OCI-LY1 (cell line): ENCODE data around the gene FAM20C.

Experiments used
- H2AFZ ChIP-seq: fragments of 200-600 bp; sonication (generic), shearing (Covaris generic); 2 replicates; pipeline ENCODE4 v1.6.0; 2014; ENCODE audit warnings: antibody characterized with exemption, mild to moderate bottlenecking, low read length
- H3F3A ChIP-seq: fragments of 200-600 bp; sonication (generic), shearing (Covaris generic); 2 replicates; pipeline ENCODE4 v1.6.0; 2014; ENCODE audit warnings: mild to moderate bottlenecking, antibody characterized with exemption, low read length, moderate library complexity; ENCODE audit not compliant: insufficient read depth
- H3K27ac ChIP-seq: fragments of 200-600 bp; sonication (generic); 2 replicates; pipeline ENCODE4 v1.5.1; 2014; ENCODE audit warnings: low read length, mixed run types, mild to moderate bottlenecking, low read depth; ENCODE audit not compliant: poor library complexity, severe bottlenecking
- H3K27me3 ChIP-seq: fragments of 200-600 bp; sonication (generic); 2 replicates; pipeline ENCODE4 v1.6.0; 2014; ENCODE audit warnings: antibody characterized with exemption, mild to moderate bottlenecking, low read length, moderate library complexity; ENCODE audit not compliant: insufficient read depth
- H3K36me3 ChIP-seq: fragments of 200-600 bp; sonication (generic); 2 replicates; pipeline ENCODE4 v1.6.1; 2014; ENCODE audit warnings: mild to moderate bottlenecking, antibody characterized with exemption, low read length, moderate library complexity, mixed read lengths; ENCODE audit not compliant: insufficient read depth
- H3K4me1 ChIP-seq: fragments of 200-600 bp; sonication (generic); 2 replicates; pipeline ENCODE4 v1.5.1; 2014; ENCODE audit warnings: mild to moderate bottlenecking, low read length, moderate library complexity; ENCODE audit not compliant: insufficient read depth, severe bottlenecking
- H3K4me2 ChIP-seq: fragments of 200-600 bp; sonication (generic), shearing (Covaris generic); 2 replicates; pipeline ENCODE4 v1.6.1; 2014; ENCODE audit warnings: low read length
- H3K4me3 ChIP-seq: fragments of 200-600 bp; sonication (generic); 2 replicates; pipeline ENCODE4 v1.5.1; 2014; ENCODE audit warnings: low read length, low read depth, mild to moderate bottlenecking, mixed read lengths; ENCODE audit not compliant: poor library complexity, severe bottlenecking
- H3K79me2 ChIP-seq: fragments of 200-600 bp; shearing (Covaris generic); 2 replicates; pipeline ENCODE4 v1.6.1; 2016; ENCODE audit warnings: mixed run types, low read length, mixed read lengths; ENCODE audit not compliant: insufficient read depth
- H3K9ac ChIP-seq: fragments of 200-600 bp; sonication (generic), shearing (Covaris generic); 2 replicates; pipeline ENCODE4 v1.6.1; 2014; ENCODE audit warnings: mild to moderate bottlenecking, low read length, mixed read lengths
- H3K9me2 ChIP-seq: fragments of 200-600 bp; sonication (generic), shearing (Covaris generic); 2 replicates; pipeline ENCODE4 v1.6.1; 2014; ENCODE audit warnings: low read depth, mild to moderate bottlenecking, low read length, mixed read lengths
- H3K9me3 ChIP-seq: fragments of 200-600 bp; shearing (Covaris generic); 2 replicates; pipeline ENCODE4 v1.6.1; 2014; ENCODE audit warnings: low read length, mixed read lengths
- H4K20me1 ChIP-seq: fragments of 200-600 bp; sonication (generic), shearing (Covaris generic); 2 replicates; pipeline ENCODE4 v1.6.0; 2016; ENCODE audit warnings: mild to moderate bottlenecking, low read length; ENCODE audit not compliant: insufficient read depth
- EZH2 ChIP-seq: fragments of 200-600 bp; sonication (generic), shearing (Covaris generic); IDR thresholded peaks from 2 replicates; pipeline ENCODE4 v1.8.0; 2017; ENCODE audit warnings: borderline replicate concordance, mixed run types, mild to moderate bottlenecking, antibody characterized with exemption, low read length, moderate library complexity, mixed read lengths
- TF ChIP-seq, protein P1 (sequence below): fragments of 200-600 bp; sonication (generic), shearing (Covaris generic); IDR thresholded peaks from 2 replicates; pipeline ENCODE4 v1.5.1; 2017; ENCODE audit warnings: mild to moderate bottlenecking, antibody characterized with exemption, low read length, moderate library complexity, mixed read lengths

The FAM20C gene

DNA sequence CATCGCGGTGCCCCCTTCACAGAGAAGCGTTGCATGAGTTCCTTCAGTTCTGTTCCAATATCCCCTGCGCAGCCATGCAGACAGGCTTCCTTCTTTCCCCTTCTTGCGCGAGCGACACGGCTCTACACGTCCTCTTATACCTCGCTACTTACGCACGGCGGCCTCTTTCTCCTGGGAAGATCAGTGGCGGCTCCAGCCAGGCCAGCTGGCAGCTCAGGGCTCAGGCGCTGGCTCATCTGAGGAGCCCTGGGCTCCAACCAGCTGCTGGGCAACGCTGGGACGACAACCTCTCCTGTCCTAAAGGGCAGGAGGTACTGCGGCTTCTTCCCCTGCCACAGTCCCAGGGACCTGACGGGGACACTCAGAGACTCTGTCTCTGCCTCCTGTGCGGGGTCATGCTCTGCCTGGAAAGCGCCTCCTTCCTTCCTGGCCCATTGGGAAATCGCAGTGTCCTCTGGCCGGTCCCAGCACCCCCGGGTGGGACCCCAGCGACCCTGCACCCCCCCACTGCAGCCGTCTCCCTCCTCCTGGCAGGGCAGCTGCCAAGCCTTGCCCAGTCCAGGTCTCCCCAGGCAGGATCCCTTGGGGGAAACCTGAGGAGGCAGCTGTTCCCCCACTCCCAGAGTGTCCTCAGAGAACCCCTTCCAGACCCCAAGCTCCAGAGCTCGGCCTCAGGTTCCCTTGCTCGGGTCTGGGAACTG is 5.0 kb upstream of the FAM20C start:
- H3K36me3 ChIP-seq = no peaks in the 10 kb centered on the region
- no peaks in the 10 kb centered on the region for H3K9me2 ChIP-seq
- H3K9me3 ChIP-seq = no peaks in the 10 kb centered on the region
- H3K27me3 ChIP-seq = no peaks in the 10 kb centered on the region
- no peak overlapping the region for H3K4me2 ChIP-seq
- H3K4me3 ChIP-seq = no peak overlapping the region
- H4K20me1 ChIP-seq = no peaks in the 10 kb centered on the region
- no peak overlapping the region for H3K9ac ChIP-seq
- no peaks in the 10 kb centered on the region for H3F3A ChIP-seq
- H2AFZ ChIP-seq = no peak overlapping the region
- TF ChIP-seq EZH2 = no peak
- TF ChIP-seq, protein P1, sequence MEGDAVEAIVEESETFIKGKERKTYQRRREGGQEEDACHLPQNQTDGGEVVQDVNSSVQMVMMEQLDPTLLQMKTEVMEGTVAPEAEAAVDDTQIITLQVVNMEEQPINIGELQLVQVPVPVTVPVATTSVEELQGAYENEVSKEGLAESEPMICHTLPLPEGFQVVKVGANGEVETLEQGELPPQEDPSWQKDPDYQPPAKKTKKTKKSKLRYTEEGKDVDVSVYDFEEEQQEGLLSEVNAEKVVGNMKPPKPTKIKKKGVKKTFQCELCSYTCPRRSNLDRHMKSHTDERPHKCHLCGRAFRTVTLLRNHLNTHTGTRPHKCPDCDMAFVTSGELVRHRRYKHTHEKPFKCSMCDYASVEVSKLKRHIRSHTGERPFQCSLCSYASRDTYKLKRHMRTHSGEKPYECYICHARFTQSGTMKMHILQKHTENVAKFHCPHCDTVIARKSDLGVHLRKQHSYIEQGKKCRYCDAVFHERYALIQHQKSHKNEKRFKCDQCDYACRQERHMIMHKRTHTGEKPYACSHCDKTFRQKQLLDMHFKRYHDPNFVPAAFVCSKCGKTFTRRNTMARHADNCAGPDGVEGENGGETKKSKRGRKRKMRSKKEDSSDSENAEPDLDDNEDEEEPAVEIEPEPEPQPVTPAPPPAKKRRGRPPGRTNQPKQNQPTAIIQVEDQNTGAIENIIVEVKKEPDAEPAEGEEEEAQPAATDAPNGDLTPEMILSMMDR = no peak
- H3K27ac ChIP-seq = no peak overlapping the region
- H3K4me1 ChIP-seq = no peaks in the 10 kb centered on the region
- H3K79me2 ChIP-seq = no peaks in the 10 kb centered on the region

DNA sequence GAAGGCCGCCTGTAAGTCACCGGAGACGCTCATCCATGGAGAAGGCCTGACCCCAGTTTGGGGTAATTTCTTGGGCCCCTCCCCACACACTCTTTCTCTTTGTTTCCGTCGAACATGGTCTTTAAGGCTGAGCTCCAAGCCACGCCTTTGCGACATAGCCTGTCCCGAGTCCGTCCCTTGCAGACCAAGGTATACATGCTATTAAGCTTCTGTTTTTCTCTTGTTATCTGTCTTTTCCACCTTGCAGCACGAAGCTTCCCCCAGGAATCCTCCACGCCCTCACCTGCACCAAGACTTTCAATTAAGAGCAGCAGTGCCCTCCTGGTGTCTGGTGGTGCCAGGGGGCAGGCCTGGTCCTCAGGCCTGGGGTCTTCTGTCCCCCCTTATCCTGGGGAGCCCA is 4.2 kb upstream of the FAM20C start:
- TF ChIP-seq, protein P1 = no peak
- no peak for TF ChIP-seq EZH2
- Histone ChIP-seq H3K79me2 (no peaks in the 10 kb centered on the region), H3K9me3 (no peaks in the 10 kb centered on the region), H3K27me3 (no peaks in the 10 kb centered on the region), H4K20me1 (no peaks in the 10 kb centered on the region), H2AFZ (no peak overlapping the region), H3K4me2 (no peak overlapping the region), H3K4me3 (no peak overlapping the region), H3K9ac (no peak overlapping the region), H3K36me3 (no peaks in the 10 kb centered on the region), H3K27ac (no peak overlapping the region), H3K9me2 (no peaks in the 10 kb centered on the region), H3K4me1 (no peaks in the 10 kb centered on the region), H3F3A (no peaks in the 10 kb centered on the region)

DNA sequence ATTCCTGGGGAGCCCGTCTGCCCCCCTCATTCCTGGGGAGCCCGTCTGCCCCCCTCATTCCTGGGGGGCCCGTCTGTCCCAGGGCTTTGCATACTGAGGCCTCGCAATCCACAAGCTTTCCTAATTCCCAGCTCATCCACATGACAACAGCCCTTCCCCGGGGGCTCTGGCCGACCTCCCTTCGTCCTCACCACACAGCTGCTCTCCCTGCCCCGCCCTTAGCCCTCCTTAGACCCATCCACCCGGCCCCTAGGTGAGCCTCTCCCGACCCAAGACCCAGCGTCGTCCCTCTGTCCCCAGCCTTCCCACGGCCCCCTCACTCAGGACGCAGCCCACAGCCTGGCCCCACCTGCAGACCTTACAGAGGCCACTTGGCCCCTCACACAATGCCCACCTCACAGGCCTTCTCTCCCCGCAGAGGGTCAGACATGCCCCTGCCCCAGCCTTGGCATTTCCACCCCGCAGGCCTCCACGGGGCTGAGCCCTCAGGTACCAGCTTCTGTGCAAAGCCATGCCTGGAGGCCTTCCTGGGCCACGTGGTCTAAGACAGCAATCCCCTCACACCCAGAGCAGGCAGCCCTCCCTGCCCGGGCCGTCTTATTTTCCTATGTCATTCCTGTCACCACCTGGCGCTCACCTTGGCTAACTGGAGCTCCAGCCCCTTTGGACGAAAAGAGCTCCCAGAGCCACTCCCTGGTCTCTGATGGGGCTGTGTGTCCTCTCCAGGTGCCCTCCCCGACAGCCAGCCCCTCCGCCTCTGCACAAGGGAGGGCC is 3.5 kb upstream of the FAM20C start:
- H3K27ac ChIP-seq = no peak overlapping the region
- H3K9me3 ChIP-seq = no peaks in the 10 kb centered on the region
- H3K4me3 ChIP-seq = no peak overlapping the region
- no peaks in the 10 kb centered on the region for H3F3A ChIP-seq
- no peak for TF ChIP-seq EZH2
- TF ChIP-seq, protein P1 = no peak
- no peaks in the 10 kb centered on the region for H3K36me3 ChIP-seq
- H3K27me3 ChIP-seq = no peaks in the 10 kb centered on the region
- H3K79me2 ChIP-seq = no peaks in the 10 kb centered on the region
- no peaks in the 10 kb centered on the region for H3K4me1 ChIP-seq
- no peak overlapping the region for H2AFZ ChIP-seq
- no peak overlapping the region for H3K9ac ChIP-seq
- H4K20me1 ChIP-seq = no peaks in the 10 kb centered on the region
- no peak overlapping the region for H3K4me2 ChIP-seq
- no peaks in the 10 kb centered on the region for H3K9me2 ChIP-seq
